ENCODE results near the gene KNG1.
"Not testable (repeated sequence)": the region's sequence is repeated elsewhere in the genome, so short reads cannot be mapped to it uniquely, and the experiment has no call there.

The KNG1 gene

DNA sequence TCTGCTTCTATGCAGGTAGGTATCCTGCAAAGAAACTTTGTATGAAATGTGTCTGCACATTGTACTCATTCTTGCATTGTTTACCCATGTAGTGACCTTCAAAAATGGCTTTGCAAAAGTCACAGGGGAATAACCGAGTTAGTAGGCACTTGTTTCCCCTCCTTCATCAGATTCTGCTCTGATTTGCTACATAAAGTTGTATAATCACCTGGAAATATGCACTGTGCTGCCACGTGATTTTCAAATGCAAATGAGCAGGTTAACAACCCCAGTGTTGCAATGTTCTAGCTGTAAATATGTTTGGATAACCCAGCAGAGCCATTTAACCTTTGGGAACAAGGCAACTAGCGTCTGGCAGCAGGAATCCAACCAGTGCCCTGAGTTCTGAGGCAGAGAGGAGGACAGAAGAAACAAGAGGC is at the start of gene KNG1:
TSS of gene KNG1 (plus strand) at position 321 of the 419 bp plus-strand sequence. CDS start 184 bp downstream, outside the sequence.
- Histone ChIP-seq H3K9me3 (ENCODE audit: control insufficient read depth, insufficient read depth, low read length) (no peaks in the 10 kb centered on the region), H3K36me3 (ENCODE audit: insufficient read depth, low read length) (no peaks in the 10 kb centered on the region), H3K9ac (ENCODE audit: low read depth, low read length) (no peak within 1 kb of the TSS), H3K4me1 (ENCODE audit: insufficient read depth, low read length) (no peaks in the 10 kb centered on the region)

DNA sequence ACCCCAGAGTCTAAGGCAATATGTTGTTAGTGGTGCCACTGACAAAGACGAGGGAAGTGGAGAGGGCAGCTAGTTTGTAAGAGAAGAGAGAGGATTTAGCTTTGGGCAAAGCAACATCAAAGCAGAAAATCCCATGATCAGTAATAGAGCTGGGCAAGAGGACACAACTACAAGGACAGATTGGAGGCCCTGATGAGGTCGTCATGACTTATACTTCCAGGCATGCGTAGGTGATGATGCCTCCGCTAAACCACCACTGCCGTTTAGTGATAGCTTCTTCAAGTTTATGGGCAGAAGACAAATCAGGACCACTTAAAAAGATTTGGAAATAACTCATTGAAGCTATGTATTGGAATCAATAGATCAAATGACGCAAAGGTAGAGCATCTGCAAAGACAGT is 48.7 kb upstream of the KNG1 start:
- Histone ChIP-seq H3K9me3 (ENCODE audit: control insufficient read depth, insufficient read depth, low read length) (no peaks in the 10 kb centered on the region), H3K4me1 (ENCODE audit: insufficient read depth, low read length) (peaks cover 26% of the 10 kb centered on the region), H3K36me3 (ENCODE audit: insufficient read depth, low read length) (no peaks in the 10 kb centered on the region), H3K9ac (ENCODE audit: low read depth, low read length) (no peak overlapping the region)

DNA sequence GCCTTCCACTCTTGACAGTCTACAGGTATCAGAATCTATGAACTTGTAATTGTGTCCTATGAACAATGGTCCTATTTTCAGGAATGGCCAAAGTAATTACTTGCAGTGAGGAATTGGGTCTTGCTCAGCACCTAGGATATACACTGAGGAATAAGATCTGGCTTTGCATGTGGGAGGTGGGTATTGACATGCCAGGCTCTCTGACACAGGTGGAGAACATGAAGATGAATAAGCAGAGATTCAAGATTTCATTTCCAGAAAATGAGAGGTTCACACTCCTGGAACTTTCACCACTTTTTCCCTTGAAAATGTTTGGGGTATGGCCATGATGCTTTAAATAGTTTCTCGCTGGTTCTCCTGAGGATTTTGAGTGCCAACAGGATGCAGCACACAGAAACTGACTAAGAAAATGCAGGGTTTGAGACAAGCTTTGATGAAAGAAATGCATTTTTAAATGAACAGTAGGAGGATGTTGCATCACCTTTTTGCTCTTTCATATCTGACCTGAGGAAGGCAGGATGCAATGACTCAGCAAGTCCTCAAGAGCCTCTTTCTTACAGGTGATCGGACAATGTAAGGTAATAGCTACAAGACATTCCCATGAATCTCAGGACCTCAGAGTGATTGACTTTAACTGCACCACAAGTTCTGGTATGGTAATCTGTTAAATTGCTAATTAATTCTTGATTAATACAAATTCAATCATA is 47.6 kb upstream of the KNG1 start:
- Histone ChIP-seq H3K4me1 (ENCODE audit: insufficient read depth, low read length) (peaks cover 15% of the 10 kb centered on the region), H3K9ac (ENCODE audit: low read depth, low read length) (no peak overlapping the region)

DNA sequence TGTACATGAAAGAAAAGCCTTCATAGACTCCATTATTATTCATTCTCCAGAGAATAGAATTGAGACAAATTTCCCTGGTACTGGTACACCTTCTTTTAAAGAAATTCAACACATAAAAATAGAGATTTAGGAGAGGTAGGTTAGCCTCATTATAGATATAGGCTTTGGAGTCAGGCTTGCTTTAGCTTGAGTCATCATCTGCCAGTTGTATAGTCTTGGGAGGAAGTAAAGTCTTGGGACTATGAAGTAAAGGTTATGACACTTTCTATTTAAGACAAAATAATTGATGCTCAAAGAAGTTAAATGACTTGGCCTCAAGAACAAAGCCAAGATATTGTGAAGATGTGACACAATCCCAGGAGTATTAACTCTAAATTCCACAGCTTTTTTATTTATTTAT is 47.0 kb upstream of the KNG1 start:
- Histone ChIP-seq H3K4me1 (ENCODE audit: insufficient read depth, low read length) (peaks cover 12% of the 10 kb centered on the region), H3K9ac (ENCODE audit: low read depth, low read length) (no peak overlapping the region), H3K36me3 (ENCODE audit: insufficient read depth, low read length) (no peaks in the 10 kb centered on the region), H3K9me3 (ENCODE audit: control insufficient read depth, insufficient read depth, low read length) (no peaks in the 10 kb centered on the region)

More for the DNA sequence above, 47.6 kb upstream of the KNG1 start:
- H3K9me3 ChIP-seq (ENCODE audit: control insufficient read depth, insufficient read depth, low read length), result no peaks in the 10 kb centered on the region
- H3K36me3 ChIP-seq (ENCODE audit: insufficient read depth, low read length), result no peaks in the 10 kb centered on the region

DNA sequence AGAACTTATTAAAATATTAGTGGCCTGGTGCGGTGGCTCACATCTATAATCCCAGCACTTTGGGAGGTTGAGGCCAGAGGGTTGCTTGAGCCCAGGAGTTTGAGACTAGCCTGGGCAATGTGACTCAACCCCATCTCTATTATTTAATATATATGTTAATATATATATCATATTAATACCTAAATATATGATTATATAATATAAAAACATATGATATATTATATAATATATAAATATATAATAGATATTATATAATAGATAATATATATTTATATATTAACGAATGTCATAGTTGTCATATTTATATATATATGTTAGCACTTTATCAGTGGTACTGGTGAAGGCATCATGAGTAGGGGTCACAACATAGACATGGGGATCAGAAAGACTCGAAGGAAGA is 46.1 kb upstream of the KNG1 start:
- Histone ChIP-seq H3K9me3 (ENCODE audit: control insufficient read depth, insufficient read depth, low read length) (no peaks in the 10 kb centered on the region), H3K9ac (ENCODE audit: low read depth, low read length) (no peak overlapping the region), H3K36me3 (ENCODE audit: insufficient read depth, low read length) (no peaks in the 10 kb centered on the region), H3K4me1 (ENCODE audit: insufficient read depth, low read length) (peaks cover 3% of the 10 kb centered on the region; the same call in 1 of the 2 replicates)

DNA sequence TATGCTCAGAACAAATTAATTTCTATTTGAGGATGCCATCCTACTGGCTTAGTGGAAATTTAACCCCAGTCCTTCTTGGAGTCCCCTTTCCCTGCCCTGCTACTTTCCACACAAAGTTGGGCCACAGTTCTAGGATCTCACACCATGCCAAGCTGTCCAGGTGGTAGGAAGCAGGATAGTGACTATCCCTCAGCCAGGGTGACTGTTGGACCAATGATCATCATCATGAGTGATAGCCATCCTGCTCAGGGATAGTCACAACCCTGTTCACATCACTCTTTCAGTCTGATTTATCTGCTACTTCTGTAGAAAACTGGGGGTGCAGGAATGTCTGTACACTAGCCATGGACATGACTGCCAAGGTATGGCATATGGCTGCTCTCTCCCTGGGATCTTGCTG is 38.6 kb upstream of the KNG1 start:
- Histone ChIP-seq H3K4me1 (ENCODE audit: insufficient read depth, low read length) (no peaks in the 10 kb centered on the region), H3K9ac (ENCODE audit: low read depth, low read length) (no peak overlapping the region), H3K36me3 (ENCODE audit: insufficient read depth, low read length) (no peaks in the 10 kb centered on the region), H3K9me3 (ENCODE audit: control insufficient read depth, insufficient read depth, low read length) (no peaks in the 10 kb centered on the region)

DNA sequence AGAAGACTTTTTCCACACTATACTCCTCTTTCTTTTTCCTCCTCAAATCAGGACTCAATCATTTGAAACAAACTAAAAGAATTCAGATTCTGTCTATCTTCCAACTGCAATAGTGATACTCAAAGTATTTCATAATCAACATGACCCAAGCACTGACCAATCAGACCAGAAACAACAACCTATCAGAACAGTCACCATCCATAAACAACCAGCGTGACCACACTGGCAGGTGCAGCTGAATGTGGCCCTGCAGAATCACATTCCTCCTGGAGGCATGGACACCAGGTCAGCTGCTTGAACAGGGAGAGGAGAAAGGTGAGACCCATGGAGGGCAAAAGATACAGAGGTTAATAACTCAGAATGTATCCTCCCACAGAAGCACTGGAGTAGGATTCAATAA is 38.0 kb upstream of the KNG1 start:
- no peaks in the 10 kb centered on the region for H3K4me1 ChIP-seq (ENCODE audit: insufficient read depth, low read length)
- H3K36me3 ChIP-seq (ENCODE audit: insufficient read depth, low read length), result no peaks in the 10 kb centered on the region
- H3K9ac ChIP-seq (ENCODE audit: low read depth, low read length), result no peak overlapping the region
- no peaks in the 10 kb centered on the region for H3K9me3 ChIP-seq (ENCODE audit: control insufficient read depth, insufficient read depth, low read length)

DNA sequence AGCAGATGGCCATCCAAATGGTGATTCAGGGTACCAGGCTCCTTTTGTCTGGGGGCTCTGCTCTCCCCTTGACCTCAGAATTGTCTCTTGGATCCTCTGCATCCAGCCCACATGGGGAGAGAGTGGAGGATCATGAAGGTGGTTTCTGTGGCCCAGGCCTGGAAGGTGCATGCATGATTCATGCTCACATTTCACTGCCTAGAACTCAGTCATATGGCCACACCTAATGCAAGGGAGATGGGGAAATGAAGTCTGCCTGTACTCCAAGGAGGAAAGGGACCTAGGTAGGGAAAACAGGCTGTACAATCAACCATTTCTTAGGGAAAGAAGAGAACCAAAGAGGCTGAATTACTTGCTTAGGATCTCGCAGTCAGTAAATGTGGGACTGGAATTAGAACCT is 36.3 kb upstream of the KNG1 start:
- Histone ChIP-seq H3K9ac (ENCODE audit: low read depth, low read length) (no peak overlapping the region), H3K36me3 (ENCODE audit: insufficient read depth, low read length) (no peaks in the 10 kb centered on the region), H3K4me1 (ENCODE audit: insufficient read depth, low read length) (no peaks in the 10 kb centered on the region), H3K9me3 (ENCODE audit: control insufficient read depth, insufficient read depth, low read length) (peaks cover 5% of the 10 kb centered on the region)

DNA sequence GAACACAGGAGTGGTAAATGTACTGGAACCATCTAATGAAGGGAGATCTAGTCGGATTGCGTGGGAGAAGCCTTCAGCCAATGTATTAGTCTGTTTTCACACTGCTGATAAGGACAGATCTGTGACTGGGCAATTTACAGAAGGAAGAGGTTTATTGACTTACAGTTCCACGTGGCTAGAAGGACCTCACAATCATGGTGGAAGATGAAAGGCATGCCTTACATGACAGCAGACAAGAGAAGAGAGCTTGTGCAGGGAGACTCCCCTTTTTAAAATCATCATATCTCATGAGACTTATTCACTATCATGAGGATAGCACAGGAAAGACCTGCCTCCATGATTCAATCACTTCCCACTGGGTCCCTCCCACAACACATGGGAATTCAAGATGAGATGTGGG is 34.3 kb upstream of the KNG1 start:
- H3K36me3 ChIP-seq (ENCODE audit: insufficient read depth, low read length), result no peaks in the 10 kb centered on the region
- H3K4me1 ChIP-seq (ENCODE audit: insufficient read depth, low read length), result no peaks in the 10 kb centered on the region
- no peak overlapping the region for H3K9ac ChIP-seq (ENCODE audit: low read depth, low read length)
- H3K9me3 ChIP-seq (ENCODE audit: control insufficient read depth, insufficient read depth, low read length), result peaks cover 8% of the 10 kb centered on the region

DNA sequence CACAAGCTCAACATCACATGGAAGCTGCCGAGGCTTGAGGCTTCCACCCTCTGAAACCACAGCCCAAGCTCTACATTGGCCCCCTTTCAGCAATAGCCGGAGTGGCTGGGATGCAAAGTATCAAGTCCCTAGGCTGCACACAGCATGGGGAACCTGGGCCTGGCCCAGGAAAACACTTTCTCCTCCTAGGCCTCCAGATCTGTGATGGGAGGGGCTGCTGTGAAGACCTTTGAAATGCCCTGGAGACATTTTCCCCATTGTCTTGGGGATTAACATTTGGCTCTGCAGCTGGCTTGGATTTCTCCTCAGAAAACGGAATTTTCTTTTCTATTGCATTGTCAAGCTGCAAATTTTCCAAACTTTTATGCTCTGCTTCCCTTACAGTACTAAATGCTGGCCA is 33.2 kb upstream of the KNG1 start:
- no peaks in the 10 kb centered on the region for H3K4me1 ChIP-seq (ENCODE audit: insufficient read depth, low read length)
- no peaks in the 10 kb centered on the region for H3K36me3 ChIP-seq (ENCODE audit: insufficient read depth, low read length)
- H3K9me3 ChIP-seq (ENCODE audit: control insufficient read depth, insufficient read depth, low read length), result peaks cover 8% of the 10 kb centered on the region
- no peak overlapping the region for H3K9ac ChIP-seq (ENCODE audit: low read depth, low read length)

DNA sequence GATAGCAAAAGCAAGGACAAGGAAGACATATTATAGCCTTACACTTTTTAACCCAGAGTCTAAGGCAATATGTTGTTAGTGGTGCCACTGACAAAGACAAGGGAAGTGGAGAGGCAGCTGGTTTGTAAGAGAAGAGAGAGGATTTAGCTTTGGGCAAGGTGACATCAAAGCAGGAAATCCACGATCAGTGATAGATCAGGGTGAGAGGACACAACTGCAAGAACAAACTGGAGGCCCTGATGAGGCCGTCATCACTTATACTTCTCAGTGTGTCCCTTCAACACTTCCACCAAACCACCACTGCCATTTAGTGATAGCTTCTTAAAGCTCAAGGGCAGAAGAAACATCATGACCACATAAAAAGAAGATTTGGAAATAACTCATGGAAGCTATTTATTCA is 30.7 kb upstream of the KNG1 start:
- not testable (repeated sequence) for H3K9ac ChIP-seq (ENCODE audit: low read depth, low read length); H3K9me3 ChIP-seq (ENCODE audit: control insufficient read depth, insufficient read depth, low read length); H3K36me3 ChIP-seq (ENCODE audit: insufficient read depth, low read length); H3K4me1 ChIP-seq (ENCODE audit: insufficient read depth, low read length)

DNA sequence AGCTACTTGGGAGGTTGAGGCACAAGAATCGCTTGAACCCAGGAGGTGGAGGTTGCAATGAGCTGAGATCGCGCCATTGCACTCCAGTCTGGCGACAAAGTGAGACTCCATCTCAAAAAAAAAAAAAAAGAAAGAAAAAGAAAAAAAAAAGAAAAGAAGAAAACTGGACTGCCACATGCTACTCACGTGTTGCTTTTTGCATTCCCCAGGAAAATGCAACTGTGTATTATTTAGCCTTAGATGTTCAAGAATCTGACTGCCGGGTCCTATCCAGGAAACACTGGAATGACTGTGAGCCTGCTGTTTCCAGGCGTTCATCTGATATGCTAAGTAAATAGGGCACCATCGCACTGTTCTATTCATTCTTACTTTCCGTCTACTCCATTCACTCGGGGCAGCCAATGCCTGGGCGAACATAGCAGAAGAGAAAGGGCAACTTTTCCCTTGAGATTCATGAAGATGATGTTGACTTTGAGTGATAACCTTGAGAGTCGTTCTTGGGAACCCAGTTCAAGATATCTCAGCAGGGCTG is 30.0 kb upstream of the KNG1 start:
- peaks cover 8% of the 10 kb centered on the region for H3K9me3 ChIP-seq (ENCODE audit: control insufficient read depth, insufficient read depth, low read length)
- no peaks in the 10 kb centered on the region for H3K36me3 ChIP-seq (ENCODE audit: insufficient read depth, low read length)
- H3K4me1 ChIP-seq (ENCODE audit: insufficient read depth, low read length), result no peaks in the 10 kb centered on the region
- no peak overlapping the region for H3K9ac ChIP-seq (ENCODE audit: low read depth, low read length)

DNA sequence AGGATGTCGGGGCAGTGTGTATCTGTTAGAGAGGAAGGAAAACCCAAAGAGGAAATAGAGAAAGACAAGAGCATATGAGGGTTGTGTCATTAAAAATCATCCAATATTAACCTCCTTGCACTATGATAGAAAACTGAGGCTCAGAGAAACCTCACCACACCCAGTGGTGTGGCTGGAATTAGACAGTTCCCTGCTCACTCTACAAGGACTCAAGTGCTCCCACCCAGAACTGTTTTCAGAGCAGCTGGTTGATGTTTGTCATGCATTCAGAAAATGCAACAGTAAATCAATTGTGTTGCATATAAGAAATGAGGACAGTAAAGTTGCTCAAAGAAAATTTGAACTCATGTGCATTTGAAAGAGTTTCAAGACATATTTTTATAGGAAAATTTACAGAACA is 26.9 kb upstream of the KNG1 start:
- H3K4me1 ChIP-seq (ENCODE audit: insufficient read depth, low read length); H3K9ac ChIP-seq (ENCODE audit: low read depth, low read length); H3K36me3 ChIP-seq (ENCODE audit: insufficient read depth, low read length); H3K9me3 ChIP-seq (ENCODE audit: control insufficient read depth, insufficient read depth, low read length): not testable (repeated sequence)

DNA sequence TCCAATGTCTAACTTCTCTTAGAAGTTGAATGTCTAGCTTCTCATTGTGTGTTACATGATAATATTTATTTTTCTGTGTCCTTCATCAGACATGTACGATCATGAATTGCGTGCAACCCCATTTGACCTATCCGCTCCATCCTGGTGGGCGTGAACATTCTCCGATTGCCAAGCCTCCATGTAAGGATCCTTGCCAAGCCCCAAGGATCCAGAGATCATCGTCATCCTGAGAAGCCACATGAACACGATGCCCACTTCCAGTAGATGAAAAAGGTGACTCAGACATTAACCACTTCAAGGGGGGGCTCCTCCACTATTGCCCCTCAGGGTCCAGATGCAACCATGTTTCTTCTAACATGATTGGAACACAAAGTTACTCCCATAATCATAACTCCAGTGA is 25.5 kb upstream of the KNG1 start:
- no peaks in the 10 kb centered on the region for H3K9me3 ChIP-seq (ENCODE audit: control insufficient read depth, insufficient read depth, low read length)
- 0 out of 2 replicates have a peak, but pooled peaks cover 3% of the 10 kb centered on the region for H3K4me1 ChIP-seq (ENCODE audit: insufficient read depth, low read length)
- no peaks in the 10 kb centered on the region for H3K36me3 ChIP-seq (ENCODE audit: insufficient read depth, low read length)
- H3K9ac ChIP-seq (ENCODE audit: low read depth, low read length), result no peak overlapping the region

DNA sequence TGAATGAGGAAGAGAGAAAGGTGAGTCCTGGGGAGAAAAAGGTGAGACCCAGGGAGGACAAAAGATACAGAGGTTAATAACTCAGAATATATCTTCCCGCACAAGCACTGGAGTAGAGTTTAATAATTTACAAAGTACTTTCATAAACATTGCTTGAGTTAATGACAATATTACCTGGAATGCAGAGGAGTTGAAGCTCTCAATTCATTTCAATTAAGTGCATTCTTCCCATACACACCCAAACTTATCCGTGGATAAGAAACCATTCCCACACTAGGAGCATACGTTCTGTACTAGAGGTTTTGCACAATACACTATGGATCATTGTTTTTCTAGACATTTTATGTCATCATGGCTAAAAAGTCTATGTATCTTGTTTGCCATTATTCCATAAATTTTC is 23.3 kb upstream of the KNG1 start:
- Histone ChIP-seq H3K9ac (ENCODE audit: low read depth, low read length) (no peak overlapping the region), H3K9me3 (ENCODE audit: control insufficient read depth, insufficient read depth, low read length) (no peaks in the 10 kb centered on the region), H3K4me1 (ENCODE audit: insufficient read depth, low read length) (0 out of 2 replicates have a peak, but pooled peaks cover 7% of the 10 kb centered on the region), H3K36me3 (ENCODE audit: insufficient read depth, low read length) (no peaks in the 10 kb centered on the region)
